Tibial nerve (tissue), 4 donors: ENCODE data around the gene ATG5. TPM values are rescaled to one million over a fixed set of nuclear protein-coding genes. Genes with fewer than 3 reads are reported as not detected.

Experiments used
- DNase-seq, 2 donors: peaks; one replicate each; pipeline ENCODE4 v3.0.0-alpha.2; 2019; ENCODE audit warnings: low spot score in 2 of 2
- H3K27ac ChIP-seq, 4 donors: fragments of 200-600 bp; sonication (generic) in 3 of 4; one replicate each; pipeline ENCODE4 v1.5.1; 2017 to 2019; ENCODE audit warnings: mild to moderate bottlenecking in 1 of 4
- H3K27me3 ChIP-seq, 2 donors: fragments of 200-600 bp; sonication (generic) in 1 of 2; one replicate each; pipeline versions ENCODE4 v1.5.1 to v1.6.0; 2017 to 2019
- H3K36me3 ChIP-seq, 3 donors: fragments of 200-600 bp; sonication (generic); one replicate each; pipeline ENCODE4 v1.5.1; 2018 to 2019
- H3K4me1 ChIP-seq, 4 donors: fragments of 200-600 bp; sonication (generic) in 3 of 4; one replicate each; pipeline ENCODE4 v1.5.1; 2017 to 2019
- H3K4me3 ChIP-seq, 4 donors: fragments of 200-600 bp; sonication (generic) in 3 of 4; one replicate each; pipeline ENCODE4 v1.5.1; 2017 to 2019; ENCODE audit warnings: mild to moderate bottlenecking in 1 of 4, moderate library complexity in 1 of 4
- H3K9me3 ChIP-seq, 4 donors: fragments of 200-600 bp; sonication (generic) in 3 of 4; one replicate each; pipeline ENCODE4 v1.5.1; 2017 to 2019
- CTCF ChIP-seq, 5 experiments: fragments of 200-600 bp in 3 of 5; fragments of 450-650 bp in 2 of 5; sonication (generic) in 3 of 5; IDR thresholded peaks; one replicate each; pipeline ENCODE4 v1.5.1; 2016 to 2019; ENCODE audit warnings: antibody characterized with exemption in 5 of 5, mild to moderate bottlenecking in 3 of 5, moderate library complexity in 2 of 5
- EP300 ChIP-seq, 2 donors: sonication (generic); formaldehyde crosslinking; IDR thresholded peaks; one replicate each; pipeline ENCODE4 v1.6.1; 2017; ENCODE audit warnings: antibody characterized with exemption in 2 of 2, mild to moderate bottlenecking in 1 of 2
- POLR2A ChIP-seq, 2 donors: fragments of 450-650 bp; IDR thresholded peaks; one replicate each; pipeline ENCODE4 v1.6.1; 2017; ENCODE audit warnings: antibody characterized with exemption in 2 of 2, mild to moderate bottlenecking in 2 of 2, moderate library complexity in 2 of 2
- WGBS, 2 donors: methylation state at CpG; one replicate each; pipeline ENCODE4 v1.1.5; 2018; 5-methylcytosine and 5-hydroxymethylcytosine counted together
- total RNA-seq, 4 donors: library from RNA; depleted of rRNA; stranded (reverse); fragments of >200 nt; gene quantifications; one replicate each; pipeline ENCODE4 v1.1.0, GENCODE V29; 2016

ATG5 gene
- total RNA-seq, result 10 to 100 TPM; 25.5 to 39.1 (median 35.7) TPM

- TF ChIP-seq EP300 (IDR thresholded peaks at IDR 0.05) (peak; percentile 77 to 94), POLR2A (IDR thresholded peaks at IDR 0.05) (peak in 1 of 2 donors; percentile 70), CTCF (IDR thresholded peaks at IDR 0.05) (no peak)
- 2% methylated on average over 35 to 47 of the region's 56 CpGs for WGBS, 2 donors
- H3K4me1 ChIP-seq, result peaks cover 0 to 16% (median 10%) of the 10 kb centered on the region in 4 donors
- DNase-seq, result peak; percentile 98 to 99
- no peaks in the 10 kb centered on the region for H3K9me3 ChIP-seq
- no peaks in the 10 kb centered on the region for H3K36me3 ChIP-seq
- peak within 1 kb of the TSS; percentile 72 to 98 (median 84) for H3K4me3 ChIP-seq
- peaks cover 0 to 12% of the 10 kb centered on the region in 2 donors for H3K27me3 ChIP-seq
- peak within 1 kb of the TSS; percentile 76 to 94 (median 88) for H3K27ac ChIP-seq
Observed at GRCh38 chr6:106325336-106326178, at the start of gene ATG5. Gene ATG5, minus strand, starts transcription at chr6:106325760. Its CDS starts 9,552 bp downstream, at chr6:106316208.

GRCh38 chr6:106373502-106374239 lies 48.1 kb upstream of the ATG5 start:
- Histone ChIP-seq H3K4me1 (no peaks in the 10 kb centered on the region), H3K36me3 (no peaks in the 10 kb centered on the region), H3K9me3 (no peaks in the 10 kb centered on the region), H3K27ac (no peak overlapping the region), H3K27me3 (peaks cover 0 to 3% of the 10 kb centered on the region in 2 donors), H3K4me3 (no peak overlapping the region)
- TF ChIP-seq POLR2A (IDR thresholded peaks at IDR 0.05), result no peak
- no peak for TF ChIP-seq CTCF (IDR thresholded peaks at IDR 0.05)
- TF ChIP-seq EP300 (IDR thresholded peaks at IDR 0.05), result no peak
- WGBS, 2 donors, result 94 to 100% methylated on average over 1 of the region's 1 CpG
- no peak for DNase-seq

- Histone ChIP-seq H3K27me3 (peaks cover 0 to 2% of the 10 kb centered on the region in 2 donors), H3K27ac (no peak overlapping the region), H3K4me3 (no peak overlapping the region), H3K36me3 (no peaks in the 10 kb centered on the region), H3K9me3 (no peaks in the 10 kb centered on the region), H3K4me1 (no peaks in the 10 kb centered on the region)
- 84 to 91% methylated on average over 4 of the region's 4 CpGs for WGBS, 2 donors
- TF ChIP-seq CTCF (IDR thresholded peaks at IDR 0.05), result no peak
- TF ChIP-seq EP300 (IDR thresholded peaks at IDR 0.05), result no peak
- TF ChIP-seq POLR2A (IDR thresholded peaks at IDR 0.05), result no peak
- DNase-seq, result no peak
Observed at GRCh38 chr6:106372838-106373501, 47.4 kb upstream of the ATG5 start.

- no peak for DNase-seq
- H3K9me3 ChIP-seq, result no peaks in the 10 kb centered on the region
- H3K36me3 ChIP-seq, result no peaks in the 10 kb centered on the region
- no peak overlapping the region for H3K4me3 ChIP-seq
- no peaks in the 10 kb centered on the region for H3K4me1 ChIP-seq
- TF ChIP-seq POLR2A (IDR thresholded peaks at IDR 0.05) (no peak), CTCF (IDR thresholded peaks at IDR 0.05) (no peak)
- H3K27me3 ChIP-seq, result no peaks in the 10 kb centered on the region
- WGBS, 2 donors, result 79 to 83% methylated on average over 1 of the region's 1 CpG
- H3K27ac ChIP-seq, result no peak overlapping the region
Observed at GRCh38 chr6:106370639-106371038, 45.1 kb upstream of the ATG5 start.
